ENCODE measurements around the gene NFIB. TPM values are rescaled to one million over a fixed set of nuclear protein-coding genes. Genes with fewer than 3 reads are reported as not detected.

Gene NFIB
- polyA plus RNA-seq, 3 donors: not detected

GRCh38 chr9:14243514-14244042 lies 70.4 kb downstream of the NFIB start:
- no peak for TF ChIP-seq CTCF (IDR thresholded peaks at IDR 0.05)
- no peak overlapping the region for H3K4me2 ChIP-seq (replicated peaks; ENCODE audit: extremely low read depth, low read length, poor library complexity, severe bottlenecking)
- no peak overlapping the region for H3K4me3 Mint-ChIP-seq
- H3K36me3 Mint-ChIP-seq: no peaks in the 10 kb centered on the region
- peaks cover 0 to 3% (median 0%) of the 10 kb centered on the region in 7 donors for H3K9me3 Mint-ChIP-seq
- no peaks in the 10 kb centered on the region for H3K9me3 ChIP-seq (replicated peaks in 1 of 2; ENCODE audit: control insufficient read depth in 1 of 2, insufficient read depth in 1 of 2, low read length in 2 of 2)
- no peaks in the 10 kb centered on the region for H3K27me3 ChIP-seq (ENCODE audit: control insufficient read depth in 2 of 2, insufficient read depth in 2 of 2, low read length in 2 of 2)
- intact Hi-C loops (cut with micrococcal nuclease): no loop called here
- no peak overlapping the region for H2AFZ ChIP-seq (ENCODE audit: insufficient read depth, low read depth, low read length, poor library complexity, severe bottlenecking)
- no peak for DNase-seq
- H3K4me3 ChIP-seq (replicated peaks in 1 of 3; ENCODE audit: low read depth in 2 of 3, low read length in 3 of 3): no peak overlapping the region
- WGBS (ENCODE audit: insufficient coverage): no CpG with 5 or more reads among the region's 5 CpGs
- H3K4me1 Mint-ChIP-seq: no peaks in the 10 kb centered on the region
- no peaks in the 10 kb centered on the region for H3K79me2 ChIP-seq (ENCODE audit: insufficient read depth, low read length)
- H4K20me1 ChIP-seq (ENCODE audit: insufficient read depth, low read length): no peaks in the 10 kb centered on the region
- H3K4me1 ChIP-seq (ENCODE audit: control insufficient read depth in 1 of 2, insufficient read depth in 2 of 2, low read length in 2 of 2): no peaks in the 10 kb centered on the region
- H3K9ac ChIP-seq (ENCODE audit: insufficient read depth, low read length, poor library complexity, severe bottlenecking): no peak overlapping the region
- no peaks in the 10 kb centered on the region for H3K27me3 Mint-ChIP-seq (ENCODE audit: low read depth in 3 of 3)
- H3K27ac Mint-ChIP-seq: no peak overlapping the region
- no peak overlapping the region for H3K27ac ChIP-seq (ENCODE audit: low read depth in 1 of 2, low read length in 2 of 2)
- H3K36me3 ChIP-seq (replicated peaks in 1 of 2; ENCODE audit: control insufficient read depth in 1 of 2, insufficient read depth in 2 of 2, low read length in 2 of 2): no peaks in the 10 kb centered on the region

- H3K27ac ChIP-seq (ENCODE audit: low read depth in 1 of 2, low read length in 2 of 2): no peak overlapping the region
- no peaks in the 10 kb centered on the region for H3K4me1 ChIP-seq (ENCODE audit: control insufficient read depth in 1 of 2, insufficient read depth in 2 of 2, low read length in 2 of 2)
- no peak overlapping the region for H2AFZ ChIP-seq (ENCODE audit: insufficient read depth, low read depth, low read length, poor library complexity, severe bottlenecking)
- H3K27ac Mint-ChIP-seq: no peak overlapping the region
- DNase-seq: no peak
- no peak for TF ChIP-seq CTCF (IDR thresholded peaks at IDR 0.05)
- H3K4me1 Mint-ChIP-seq: no peaks in the 10 kb centered on the region
- no peaks in the 10 kb centered on the region for H3K27me3 ChIP-seq (ENCODE audit: control insufficient read depth in 2 of 2, insufficient read depth in 2 of 2, low read length in 2 of 2)
- H3K9ac ChIP-seq (ENCODE audit: insufficient read depth, low read length, poor library complexity, severe bottlenecking): no peak overlapping the region
- H3K4me3 Mint-ChIP-seq: no peak overlapping the region
- H3K9me3 Mint-ChIP-seq: peaks cover 0 to 3% (median 0%) of the 10 kb centered on the region in 7 donors
- no peaks in the 10 kb centered on the region for H3K79me2 ChIP-seq (ENCODE audit: insufficient read depth, low read length)
- no peak overlapping the region for H3K4me2 ChIP-seq (replicated peaks; ENCODE audit: extremely low read depth, low read length, poor library complexity, severe bottlenecking)
- H3K36me3 ChIP-seq (replicated peaks in 1 of 2; ENCODE audit: control insufficient read depth in 1 of 2, insufficient read depth in 2 of 2, low read length in 2 of 2): no peaks in the 10 kb centered on the region
- no peaks in the 10 kb centered on the region for H4K20me1 ChIP-seq (ENCODE audit: insufficient read depth, low read length)
- no peak overlapping the region for H3K4me3 ChIP-seq (replicated peaks in 1 of 3; ENCODE audit: low read depth in 2 of 3, low read length in 3 of 3)
- intact Hi-C loops (cut with micrococcal nuclease): no loop called here
- peaks cover 0 to 2% (median 2%) of the 10 kb centered on the region in 3 donors for H3K27me3 Mint-ChIP-seq (ENCODE audit: low read depth in 3 of 3)
- no peaks in the 10 kb centered on the region for H3K9me3 ChIP-seq (replicated peaks in 1 of 2; ENCODE audit: control insufficient read depth in 1 of 2, insufficient read depth in 1 of 2, low read length in 2 of 2)
- H3K36me3 Mint-ChIP-seq: no peaks in the 10 kb centered on the region
Observed at GRCh38 chr9:14242150-14242805, 71.7 kb downstream of the NFIB start.

All from CD14-positive monocyte (primary cell).